ENCODE data around the gene SH3BP1. TPM values are rescaled to one million over a fixed set of nuclear protein-coding genes. Genes with fewer than 3 reads are reported as not detected.

Gene SH3BP1
- total RNA-seq, 1 donor from 2014 or later: 183 TPM

- intact Hi-C loops (cut with micrococcal nuclease): no loop called here
These were observed 7.9 kb upstream of the SH3BP1 start for GRCh38 chr22:37631448-37632173.

GRCh38 chr22:37632174-37633088, 7.0 kb upstream of the SH3BP1 start:
- intact Hi-C loops (cut with micrococcal nuclease): no loop called here

GRCh38 chr22:37633089-37633624, 6.3 kb upstream of the SH3BP1 start:
- intact Hi-C loops (cut with micrococcal nuclease): no loop called here

- intact Hi-C loops (cut with micrococcal nuclease): loop anchor here (1.0 kb wide), 1 partner anchor 11 kb away; no protein-coding TSS in a partner anchor
These were observed 5.6 kb upstream of the SH3BP1 start for GRCh38 chr22:37633625-37634416.

- intact Hi-C loops (cut with micrococcal nuclease): loop anchor here (1.0 kb wide), 1 partner anchor 11 kb away; no protein-coding TSS in a partner anchor
These were observed 5.0 kb upstream of the SH3BP1 start for GRCh38 chr22:37634417-37634924.

- intact Hi-C loops (cut with micrococcal nuclease): no loop called here
These were observed 4.3 kb upstream of the SH3BP1 start for GRCh38 chr22:37635157-37635556.

GRCh38 chr22:37636186-37636948, 3.1 kb upstream of the SH3BP1 start:
- intact Hi-C loops (cut with micrococcal nuclease): no loop called here

GRCh38 chr22:37636949-37637273, 2.6 kb upstream of the SH3BP1 start:
- intact Hi-C loops (cut with micrococcal nuclease): no loop called here

GRCh38 chr22:37638391-37639069, 939 bp upstream of the SH3BP1 start:
- intact Hi-C loops (cut with micrococcal nuclease): loop anchor here (1.0 to 2.0 kb wide), 5 partner anchors 11 to 39 kb away; partner anchors contain the start of genes GGA1 and PDXP

GRCh38 chr22:37639771-37640590, 512 bp downstream of the SH3BP1 start:
- intact Hi-C loops (cut with micrococcal nuclease): loop anchor here (1.0 to 2.0 kb wide), 2 partner anchors 17 to 37 kb away; no protein-coding TSS in a partner anchor

GRCh38 chr22:37640591-37641560, 1.4 kb downstream of the SH3BP1 start:
- intact Hi-C loops (cut with micrococcal nuclease): no loop called here

GRCh38 chr22:37641561-37641949, 2.1 kb downstream of the SH3BP1 start:
- intact Hi-C loops (cut with micrococcal nuclease): no loop called here

- intact Hi-C loops (cut with micrococcal nuclease): loop anchor here (1.0 kb wide), 5 partner anchors 15 to 43 kb away; partner anchors contain the start of genes NOL12 and PDXP
These were observed 3.9 kb downstream of the SH3BP1 start for GRCh38 chr22:37643225-37643847.

GRCh38 chr22:37647317-37647716, 7.8 kb downstream of the SH3BP1 start:
- intact Hi-C loops (cut with micrococcal nuclease): no loop called here

GRCh38 chr22:37647928-37648327, 8.5 kb downstream of the SH3BP1 start:
- intact Hi-C loops (cut with micrococcal nuclease): no loop called here

- intact Hi-C loops (cut with micrococcal nuclease): loop anchor here (10.0 kb wide), 1 partner anchor 854 kb away; the partner anchor contains the start of gene DDX17
These were observed 11.1 kb downstream of the SH3BP1 start for GRCh38 chr22:37650463-37651136.
